Fibroblast of pulmonary artery (primary cell): ENCODE data around the gene PCDHGA9.
"Not testable (repeated sequence)": the region's sequence is repeated elsewhere in the genome, so short reads cannot be mapped to it uniquely, and the experiment has no call there.

Experiments
- DNase-seq: peaks from one replicate; pipeline ENCODE4 v3.0.0-alpha.2; 2010; ENCODE audit warnings: low read depth
- H3K4me3 ChIP-seq: replicated peaks from 2 replicates; pipeline ENCODE4 v1.5.1; 2011; ENCODE audit warnings: low read depth, mild to moderate bottlenecking, control low read depth, low read length, moderate library complexity
- CTCF ChIP-seq: IDR thresholded peaks from 2 replicates; pipeline ENCODE4 v1.5.1; 2011; ENCODE audit warnings: mild to moderate bottlenecking, control low read depth, low read length, inconsistent platforms; ENCODE audit errors: missing control alignments

Gene PCDHGA9

GRCh38 chr5:141420855-141421488, 18.4 kb downstream of the PCDHGA9 start, which contains the start of gene PCDHGA11:
TSS of gene PCDHGA11 (plus strand) at chr5:141421051. CDS start at chr5:141421228, 177 bp downstream.
- DNase-seq = peak; percentile 82
- TF ChIP-seq CTCF = peak; percentile 64

GRCh38 chr5:141421489-141421855, 18.9 kb downstream of the PCDHGA9 start:
- peak overlapping the region; percentile 55 for H3K4me3 ChIP-seq
- peak; percentile 34 for DNase-seq
- no peak for TF ChIP-seq CTCF

More at GRCh38 chr5:141420855-141421488, 18.4 kb downstream of the PCDHGA9 start, which contains the start of gene PCDHGA11:
- H3K4me3 ChIP-seq = peak within 1 kb of the TSS; percentile 55

- TF ChIP-seq CTCF = no peak
- H3K4me3 ChIP-seq = no peak overlapping the region
- DNase-seq = no peak
Measured at GRCh38 chr5:141422742-141423291, 20.2 kb downstream of the PCDHGA9 start.

- H3K4me3 ChIP-seq = no peak overlapping the region
- TF ChIP-seq CTCF = no peak
- DNase-seq = no peak
Measured at GRCh38 chr5:141427783-141428426, 25.3 kb downstream of the PCDHGA9 start.

GRCh38 chr5:141430332-141431113, 27.9 kb downstream of the PCDHGA9 start, which contains the start of gene PCDHGA12:
TSS of gene PCDHGA12 (plus strand) at chr5:141430507. CDS start at chr5:141430760, 253 bp downstream.
- peak; percentile 98 for DNase-seq
- H3K4me3 ChIP-seq = peak within 1 kb of the TSS; percentile 54
- TF ChIP-seq CTCF = peak; percentile 78

GRCh38 chr5:141431286-141431685, 28.7 kb downstream of the PCDHGA9 start:
- TF ChIP-seq CTCF = no peak
- DNase-seq = peak; percentile 71
- peak overlapping the region; percentile 54 for H3K4me3 ChIP-seq

- H3K4me3 ChIP-seq, DNase-seq: not testable (repeated sequence)
Measured at GRCh38 chr5:141432308-141432707, 29.7 kb downstream of the PCDHGA9 start.

- DNase-seq, H3K4me3 ChIP-seq: not testable (repeated sequence)
Measured at GRCh38 chr5:141432726-141433125, 30.1 kb downstream of the PCDHGA9 start.
